Erythroblast (primary cell): ENCODE measurements around the gene TNNT2.

Source experiments
- GATA1 ChIP-seq: IDR thresholded peaks from 2 replicates; pipeline ENCODE4 v1.6.1; 2011; ENCODE audit warnings: low read depth, mild to moderate bottlenecking, control low read depth, low read length, moderate library complexity
- POLR2A ChIP-seq: IDR thresholded peaks from 2 replicates; pipeline ENCODE4 v1.6.1; 2011; ENCODE audit warnings: mild to moderate bottlenecking, low read length

GRCh38 chr1:201332616-201333335 is 44.7 kb downstream of the TNNT2 start:
- TF ChIP-seq POLR2A (no peak), GATA1 (no peak)
